GM12873 (cell line): ENCODE results near the gene EZR.

ENCODE experiments used
- CTCF ChIP-seq: IDR thresholded peaks from 2 replicates; pipeline ENCODE4 v1.5.1; 2012; ENCODE audit warnings: low read depth, mild to moderate bottlenecking, moderate library complexity, low read length, control low read depth; ENCODE audit not compliant: insufficient read depth; ENCODE audit errors: missing control alignments

The EZR gene

GRCh38 chr6:158840465-158840864, 21.3 kb upstream of the EZR start:
- TF ChIP-seq CTCF: no peak

- TF ChIP-seq CTCF: no peak
These were observed 20.6 kb upstream of the EZR start for GRCh38 chr6:158839796-158840195.

GRCh38 chr6:158837684-158838625, 18.8 kb upstream of the EZR start:
- no peak for TF ChIP-seq CTCF

DNA sequence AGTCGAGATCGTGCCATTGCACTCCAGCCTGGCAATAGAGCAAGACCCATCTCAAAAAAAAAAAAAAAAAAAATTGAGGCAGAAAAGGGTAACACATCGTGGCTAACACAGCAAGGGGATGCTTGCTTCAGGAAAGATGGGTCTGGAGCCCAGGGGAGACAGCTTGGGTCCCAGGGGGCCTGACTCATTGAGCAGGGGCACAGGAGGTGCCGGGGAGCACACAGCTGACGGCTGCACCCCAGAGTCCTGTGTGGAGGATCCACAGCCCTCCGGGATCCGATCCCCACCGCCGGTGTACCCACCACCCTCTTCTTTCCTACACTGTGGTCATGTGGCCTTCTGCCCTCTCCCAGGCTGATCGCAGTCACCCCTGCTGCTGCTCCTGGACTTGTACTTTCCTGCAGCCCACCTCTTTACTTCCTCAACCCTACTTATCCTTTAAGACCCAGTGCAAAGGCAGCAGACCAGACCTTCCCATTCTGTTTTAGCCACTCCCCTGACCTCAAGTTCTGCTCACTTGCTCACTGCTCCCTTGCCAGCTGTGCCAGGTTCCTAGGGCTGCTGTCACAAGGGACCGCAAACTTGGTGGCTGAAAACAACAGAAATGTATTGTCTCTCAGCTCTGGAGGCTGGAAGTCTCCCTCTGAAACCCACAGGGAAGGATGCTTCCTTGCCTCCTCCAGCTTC, 17.6 kb upstream of the EZR start:
- TF ChIP-seq CTCF: no peak

GRCh38 chr6:158835616-158836221, 16.6 kb upstream of the EZR start:
- TF ChIP-seq CTCF: no peak

GRCh38 chr6:158834675-158835385, 15.7 kb upstream of the EZR start:
- no peak for TF ChIP-seq CTCF
